ENCODE data around the gene CELF2. TPM values are rescaled to one million over a fixed set of nuclear protein-coding genes. Genes with fewer than 3 reads are reported as not detected.

The CELF2 gene
- total and polyA plus RNA-seq, 9 of the 15 experiments (the other 6 are each of a cell fraction or from before 2014, with no cell fraction given) = 4.0 to 20.3 (median 11.1) TPM

DNA sequence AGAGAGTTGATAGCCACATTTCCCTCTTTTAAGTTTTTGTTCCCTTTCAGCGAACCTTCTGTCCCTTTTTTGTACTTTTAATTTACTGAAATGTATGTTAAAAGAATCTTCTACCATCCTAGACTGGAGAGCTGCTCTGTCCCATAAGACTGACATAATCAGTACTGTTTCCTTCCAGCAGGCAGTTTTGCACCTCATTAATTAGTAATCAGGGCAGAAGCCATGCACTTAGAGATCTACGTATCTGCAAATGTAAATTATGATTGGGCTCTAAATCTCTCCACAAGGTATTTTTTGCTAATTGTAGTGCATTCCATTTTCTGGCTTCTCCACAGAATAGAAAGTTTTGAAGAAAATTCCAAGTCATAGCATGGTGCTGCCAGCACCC lies 232.1 kb downstream of the CELF2 start:
- POLR2A ChIA-PET = no interaction called here
- no peaks in the 10 kb centered on the region for H3K9me3 ChIP-seq (replicated peaks; ENCODE audit: control insufficient read depth, insufficient read depth, low read depth, low read length)
- no peak overlapping the region for H2AFZ ChIP-seq (ENCODE audit: low read depth, low read length)
- no peak overlapping the region for H3K4me2 ChIP-seq (ENCODE audit: insufficient read depth, low read length)
- H3K9me1 ChIP-seq (ENCODE audit: control insufficient read depth, insufficient read depth, low read length) = no peaks in the 10 kb centered on the region
- H3K4me1 ChIP-seq (replicated peaks in 1 of 2; ENCODE audit: control insufficient read depth in 2 of 2, insufficient read depth in 2 of 2, low read length in 2 of 2) = no peaks in the 10 kb centered on the region; a peak in 1 of 5 replicates
- H4K20me1 ChIP-seq (replicated peaks; ENCODE audit: control insufficient read depth, insufficient read depth, low read length) = no peaks in the 10 kb centered on the region
- H3K9ac ChIP-seq (ENCODE audit: insufficient read depth in 1 of 2, low read depth in 2 of 2, low read length in 2 of 2) = no peak overlapping the region
- intact Hi-C loops (cut with micrococcal nuclease) = no loop called here
- H3K27me3 ChIP-seq (ENCODE audit: control insufficient read depth in 2 of 2, insufficient read depth in 2 of 2, low read length in 2 of 2) = no peaks in the 10 kb centered on the region
- H3K36me3 ChIP-seq (ENCODE audit: control insufficient read depth, insufficient read depth, low read length) = no peaks in the 10 kb centered on the region
- H3K79me2 ChIP-seq (ENCODE audit: control insufficient read depth, insufficient read depth, low read length) = no peaks in the 10 kb centered on the region
- no peak for FAIRE-seq
- no peak overlapping the region for H3K4me3 ChIP-seq
- in situ Hi-C loops (cut with MboI) = no loop called here
- DNase-seq (ENCODE audit: extremely low read depth in 1 of 4, low spot score in 3 of 4) = no peak
- no TSS peak for BruUV-seq (replicated peaks)
- H3K27ac ChIP-seq (ENCODE audit: extremely low read depth, low read depth, low read length) = no peak overlapping the region
- CTCF ChIA-PET (ENCODE audit: low intra/inter-chr PET ratio) = no interaction called here
- TF ChIP-seq RBFOX2 (IDR thresholded peaks at IDR 0.05; ENCODE audit: low read depth, low read length) = no peak
- TF ChIP-seq SP1 (CRISPR knock-in tag; IDR thresholded peaks at IDR 0.05) = no peak
- no peak for TF ChIP-seq PURB (CRISPR knock-in tag; IDR thresholded peaks at IDR 0.05; ENCODE audit: low read depth)
- TF ChIP-seq ZNF239 (CRISPR knock-in tag; IDR thresholded peaks at IDR 0.05) = no peak
- TF ChIP-seq ZNF785 (CRISPR knock-in tag; IDR thresholded peaks at IDR 0.05) = no peak
- TF ChIP-seq SOX6 (IDR thresholded peaks at IDR 0.05) = no peak
- TF ChIP-seq SAFB (IDR thresholded peaks at IDR 0.05; ENCODE audit: borderline replicate concordance, low read depth, low read length) = no peak
- no peak for TF ChIP-seq ZNF253 (CRISPR knock-in tag; conservative IDR thresholded peaks at IDR 0.05)
- no peak for TF ChIP-seq POLR2AphosphoS2 (IDR thresholded peaks at IDR 0.05; ENCODE audit: low read length)
- TF ChIP-seq ESRRA (IDR thresholded peaks at IDR 0.05; ENCODE audit: borderline replicate concordance, low read depth) = no peak
- no peak for TF ChIP-seq TCFL5 (CRISPR knock-in tag; conservative IDR thresholded peaks at IDR 0.05)
- no peak for TF ChIP-seq TAF9B (IDR thresholded peaks at IDR 0.05; ENCODE audit: partially characterized antibody)
- TF ChIP-seq CTBP1 (IDR thresholded peaks at IDR 0.05; ENCODE audit: borderline replicate concordance) = no peak
- no peak for TF ChIP-seq SMAD1 (IDR thresholded peaks at IDR 0.05; ENCODE audit: low read depth, low read length, partially characterized antibody)
- ATAC-seq = no peak
- 40% methylated on average over 2 of the region's 2 CpGs for WGBS (ENCODE audit: insufficient coverage, low coverage, missing lambda C conversion rate)

Measured in K562 (cell line).